ENCODE measurements around the gene BSG.

Gene BSG

GRCh38 chr19:567296-567900, 5.0 kb upstream of the BSG start:
- Histone ChIP-seq H3K4me3 (ENCODE audit: low read length) (no peak overlapping the region), H3K27me3 (ENCODE audit: low read depth, low read length) (no peaks in the 10 kb centered on the region), H2AFZ (ENCODE audit: low read depth, low read length) (no peak overlapping the region), H3K79me2 (ENCODE audit: low read length) (peaks cover under 1% of the 10 kb centered on the region; the same call in 1 of the 2 replicates), H3K27ac (ENCODE audit: low read length) (no peak overlapping the region), H3K36me3 (replicated peaks; ENCODE audit: low read depth, low read length) (peaks cover 16% of the 10 kb centered on the region), H3K4me1 (ENCODE audit: low read length) (no peaks in the 10 kb centered on the region), H4K20me1 (ENCODE audit: insufficient read depth, low read length) (no peaks in the 10 kb centered on the region), H3K9me3 (ENCODE audit: insufficient read depth, low read length) (no peaks in the 10 kb centered on the region), H3K9ac (ENCODE audit: low read length) (no peak overlapping the region), H3K4me2 (ENCODE audit: low read length) (no peak overlapping the region)
- TF ChIP-seq CTCF (IDR thresholded peaks at IDR 0.05; ENCODE audit: low read depth, low read length) (no peak), EZH2phosphoT487 (IDR thresholded peaks at IDR 0.05; ENCODE audit: low read depth) (no peak)

GRCh38 chr19:570251-570686, 2.1 kb upstream of the BSG start:
- Histone ChIP-seq H4K20me1 (ENCODE audit: insufficient read depth, low read length) (peaks cover 22% of the 10 kb centered on the region), H3K9me3 (ENCODE audit: insufficient read depth, low read length) (no peaks in the 10 kb centered on the region), H3K4me2 (ENCODE audit: low read length) (no peak overlapping the region), H3K79me2 (ENCODE audit: low read length) (peaks cover 29% of the 10 kb centered on the region), H3K27ac (ENCODE audit: low read length) (no peak overlapping the region), H3K27me3 (ENCODE audit: low read depth, low read length) (no peaks in the 10 kb centered on the region), H3K4me1 (ENCODE audit: low read length) (peaks cover 17% of the 10 kb centered on the region), H3K4me3 (ENCODE audit: low read length) (no peak overlapping the region), H3K9ac (ENCODE audit: low read length) (no peak overlapping the region), H3K36me3 (replicated peaks; ENCODE audit: low read depth, low read length) (peaks cover 17% of the 10 kb centered on the region), H2AFZ (ENCODE audit: low read depth, low read length) (no peak overlapping the region)
- TF ChIP-seq EZH2phosphoT487 (IDR thresholded peaks at IDR 0.05; ENCODE audit: low read depth) (no peak), CTCF (IDR thresholded peaks at IDR 0.05; ENCODE audit: low read depth, low read length) (no peak)

GRCh38 chr19:570937-571565, 1.3 kb upstream of the BSG start:
- H3K9ac ChIP-seq (ENCODE audit: low read length) = peak overlapping the region; percentile 92
- H3K27me3 ChIP-seq (ENCODE audit: low read depth, low read length) = no peaks in the 10 kb centered on the region
- H2AFZ ChIP-seq (ENCODE audit: low read depth, low read length) = peak overlapping the region; percentile 54
- peaks cover 17% of the 10 kb centered on the region for H3K4me1 ChIP-seq (ENCODE audit: low read length)
- H3K4me2 ChIP-seq (ENCODE audit: low read length) = peak overlapping the region; percentile 78
- peaks cover 18% of the 10 kb centered on the region for H3K36me3 ChIP-seq (replicated peaks; ENCODE audit: low read depth, low read length)
- peak overlapping the region; percentile 94 for H3K27ac ChIP-seq (ENCODE audit: low read length)
- peaks cover 37% of the 10 kb centered on the region for H3K79me2 ChIP-seq (ENCODE audit: low read length)
- H4K20me1 ChIP-seq (ENCODE audit: insufficient read depth, low read length) = peaks cover 28% of the 10 kb centered on the region
- H3K4me3 ChIP-seq (ENCODE audit: low read length) = peak overlapping the region; percentile 82
- TF ChIP-seq EZH2phosphoT487 (IDR thresholded peaks at IDR 0.05; ENCODE audit: low read depth) = no peak
- TF ChIP-seq CTCF (IDR thresholded peaks at IDR 0.05; ENCODE audit: low read depth, low read length) = no peak
- H3K9me3 ChIP-seq (ENCODE audit: insufficient read depth, low read length) = no peaks in the 10 kb centered on the region

GRCh38 chr19:571566-571974, 826 bp upstream of the BSG start:
- TF ChIP-seq EZH2phosphoT487 (IDR thresholded peaks at IDR 0.05; ENCODE audit: low read depth) (no peak), CTCF (IDR thresholded peaks at IDR 0.05; ENCODE audit: low read depth, low read length) (no peak)
- Histone ChIP-seq H2AFZ (ENCODE audit: low read depth, low read length) (peak overlapping the region; percentile 54), H3K4me3 (ENCODE audit: low read length) (peak overlapping the region; percentile 82), H4K20me1 (ENCODE audit: insufficient read depth, low read length) (peaks cover 33% of the 10 kb centered on the region), H3K79me2 (ENCODE audit: low read length) (peaks cover 42% of the 10 kb centered on the region), H3K36me3 (replicated peaks; ENCODE audit: low read depth, low read length) (peaks cover 16% of the 10 kb centered on the region), H3K4me2 (ENCODE audit: low read length) (peak overlapping the region; percentile 78), H3K9me3 (ENCODE audit: insufficient read depth, low read length) (no peaks in the 10 kb centered on the region), H3K27ac (ENCODE audit: low read length) (peak overlapping the region; percentile 94), H3K9ac (ENCODE audit: low read length) (peak overlapping the region; percentile 92), H3K4me1 (ENCODE audit: low read length) (peaks cover 17% of the 10 kb centered on the region), H3K27me3 (ENCODE audit: low read depth, low read length) (no peaks in the 10 kb centered on the region)

Data from OCI-LY3 (cell line).